ENCODE results near the gene SPC24. TPM values are rescaled to one million over a fixed set of nuclear protein-coding genes. Genes with fewer than 3 reads are reported as not detected.

Gene SPC24
- total RNA-seq, 1 experiment from 2014 or later, result 44.8 TPM

- no peaks in the 10 kb centered on the region for H3K9me3 ChIP-seq
- no peak for DNase-seq
- H3K9me3 Mint-ChIP-seq (ENCODE audit: unreplicated experiment), result no peaks in the 10 kb centered on the region
- H3K36me3 Mint-ChIP-seq (ENCODE audit: insufficient read depth, unreplicated experiment), result no peaks in the 10 kb centered on the region
- no TSS peak for BruUV-seq (replicated peaks)
- intact Hi-C loops (cut with micrococcal nuclease; ENCODE audit: unreplicated experiment), result no loop called here
- H3K27me3 Mint-ChIP-seq (ENCODE audit: insufficient read depth, unreplicated experiment), result no peaks in the 10 kb centered on the region
- TF ChIP-seq, protein P1, sequence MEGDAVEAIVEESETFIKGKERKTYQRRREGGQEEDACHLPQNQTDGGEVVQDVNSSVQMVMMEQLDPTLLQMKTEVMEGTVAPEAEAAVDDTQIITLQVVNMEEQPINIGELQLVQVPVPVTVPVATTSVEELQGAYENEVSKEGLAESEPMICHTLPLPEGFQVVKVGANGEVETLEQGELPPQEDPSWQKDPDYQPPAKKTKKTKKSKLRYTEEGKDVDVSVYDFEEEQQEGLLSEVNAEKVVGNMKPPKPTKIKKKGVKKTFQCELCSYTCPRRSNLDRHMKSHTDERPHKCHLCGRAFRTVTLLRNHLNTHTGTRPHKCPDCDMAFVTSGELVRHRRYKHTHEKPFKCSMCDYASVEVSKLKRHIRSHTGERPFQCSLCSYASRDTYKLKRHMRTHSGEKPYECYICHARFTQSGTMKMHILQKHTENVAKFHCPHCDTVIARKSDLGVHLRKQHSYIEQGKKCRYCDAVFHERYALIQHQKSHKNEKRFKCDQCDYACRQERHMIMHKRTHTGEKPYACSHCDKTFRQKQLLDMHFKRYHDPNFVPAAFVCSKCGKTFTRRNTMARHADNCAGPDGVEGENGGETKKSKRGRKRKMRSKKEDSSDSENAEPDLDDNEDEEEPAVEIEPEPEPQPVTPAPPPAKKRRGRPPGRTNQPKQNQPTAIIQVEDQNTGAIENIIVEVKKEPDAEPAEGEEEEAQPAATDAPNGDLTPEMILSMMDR (IDR thresholded peaks at IDR 0.05; ENCODE audit: insufficient read depth in 1 of 2, low read depth in 1 of 2, low read length in 1 of 2, severe bottlenecking in 1 of 2, unreplicated experiment in 1 of 2), result no peak
- no peaks in the 10 kb centered on the region for H3K4me1 Mint-ChIP-seq (ENCODE audit: low read depth, unreplicated experiment)
- H3K4me3 Mint-ChIP-seq (ENCODE audit: unreplicated experiment), result no peak overlapping the region
- no peak overlapping the region for H3K27ac Mint-ChIP-seq (ENCODE audit: unreplicated experiment)
- ChIA-PET POLR2A (no interaction called here), CTCF (no interaction called here)
- no peaks in the 10 kb centered on the region for H3K27me3 ChIP-seq (replicated peaks; ENCODE audit: control insufficient read depth, insufficient read depth, low read length)
- no peaks in the 10 kb centered on the region for H3K4me1 ChIP-seq
- no peak overlapping the region for H3K4me3 ChIP-seq (ENCODE audit: low read depth, low read length)
- no peaks in the 10 kb centered on the region; the same call in 1 of the 2 replicates for H3K36me3 ChIP-seq (ENCODE audit: control insufficient read depth, insufficient read depth, low read length)
Observed at GRCh38 chr19:11177592-11177991, 22.0 kb upstream of the SPC24 start.

- CTCF ChIA-PET, result no interaction called here
Observed at GRCh38 chr19:11176466-11177193, 21.0 kb upstream of the SPC24 start.

GRCh38 chr19:11175920-11176319, 20.3 kb upstream of the SPC24 start:
- H3K9me3 Mint-ChIP-seq (ENCODE audit: unreplicated experiment), result no peaks in the 10 kb centered on the region
- no peaks in the 10 kb centered on the region for H3K36me3 Mint-ChIP-seq (ENCODE audit: insufficient read depth, unreplicated experiment)
- H3K4me3 Mint-ChIP-seq (ENCODE audit: unreplicated experiment), result no peak overlapping the region
- no peaks in the 10 kb centered on the region for H3K4me1 Mint-ChIP-seq (ENCODE audit: low read depth, unreplicated experiment)
- no peak overlapping the region for H3K4me3 ChIP-seq (ENCODE audit: low read depth, low read length)
- ChIA-PET CTCF (no interaction called here), POLR2A (no interaction called here)
- no peaks in the 10 kb centered on the region; the same call in 1 of the 2 replicates for H3K36me3 ChIP-seq (ENCODE audit: control insufficient read depth, insufficient read depth, low read length)
- H3K27ac Mint-ChIP-seq (ENCODE audit: unreplicated experiment), result no peak overlapping the region
- H3K27me3 ChIP-seq (replicated peaks; ENCODE audit: control insufficient read depth, insufficient read depth, low read length), result no peaks in the 10 kb centered on the region
- H3K9me3 ChIP-seq, result no peaks in the 10 kb centered on the region
- intact Hi-C loops (cut with micrococcal nuclease; ENCODE audit: unreplicated experiment), result no loop called here
- no peak for DNase-seq
- TF ChIP-seq, protein P1 (IDR thresholded peaks at IDR 0.05; ENCODE audit: insufficient read depth in 1 of 2, low read depth in 1 of 2, low read length in 1 of 2, severe bottlenecking in 1 of 2, unreplicated experiment in 1 of 2), result no peak
- no TSS peak for BruUV-seq (replicated peaks)
- no peaks in the 10 kb centered on the region for H3K4me1 ChIP-seq
- H3K27me3 Mint-ChIP-seq (ENCODE audit: insufficient read depth, unreplicated experiment), result no peaks in the 10 kb centered on the region

More at GRCh38 chr19:11176466-11177193, 21.0 kb upstream of the SPC24 start:
- Histone ChIP-seq H3K27me3 (replicated peaks; ENCODE audit: control insufficient read depth, insufficient read depth, low read length) (no peaks in the 10 kb centered on the region), H3K4me3 (ENCODE audit: low read depth, low read length) (no peak overlapping the region), H3K4me1 (no peaks in the 10 kb centered on the region), H3K9me3 (no peaks in the 10 kb centered on the region), H3K36me3 (ENCODE audit: control insufficient read depth, insufficient read depth, low read length) (no peaks in the 10 kb centered on the region; the same call in 1 of the 2 replicates)
- no peaks in the 10 kb centered on the region for H3K4me1 Mint-ChIP-seq (ENCODE audit: low read depth, unreplicated experiment)
- TF ChIP-seq, protein P1 (IDR thresholded peaks at IDR 0.05; ENCODE audit: insufficient read depth in 1 of 2, low read depth in 1 of 2, low read length in 1 of 2, severe bottlenecking in 1 of 2, unreplicated experiment in 1 of 2), result no peak
- H3K27me3 Mint-ChIP-seq (ENCODE audit: insufficient read depth, unreplicated experiment), result no peaks in the 10 kb centered on the region
- no peak overlapping the region for H3K27ac Mint-ChIP-seq (ENCODE audit: unreplicated experiment)
- no TSS peak for BruUV-seq (replicated peaks)
- no peak for DNase-seq
- H3K9me3 Mint-ChIP-seq (ENCODE audit: unreplicated experiment), result no peaks in the 10 kb centered on the region
- no peak overlapping the region for H3K4me3 Mint-ChIP-seq (ENCODE audit: unreplicated experiment)
- H3K36me3 Mint-ChIP-seq (ENCODE audit: insufficient read depth, unreplicated experiment), result no peaks in the 10 kb centered on the region
- POLR2A ChIA-PET, result no interaction called here
- intact Hi-C loops (cut with micrococcal nuclease; ENCODE audit: unreplicated experiment), result no loop called here
